Prostate gland (tissue), 2 donors: ENCODE data around the gene CADPS.

Experiments used
- POLR2A ChIP-seq: fragments of 450-650 bp; IDR thresholded peaks from one replicate; pipeline ENCODE4 v1.6.1; 2016; ENCODE audit warnings: antibody characterized with exemption, mild to moderate bottlenecking
- POLR2AphosphoS5 ChIP-seq: sonication (generic); formaldehyde crosslinking; IDR thresholded peaks from one replicate; pipeline ENCODE4 v1.6.1; 2017; ENCODE audit warnings: antibody characterized with exemption
- TF ChIP-seq, protein P1 (sequence below), 4 experiments: fragments of 200-600 bp in 2 of 4; fragments of 450-650 bp in 2 of 4; sonication (generic) in 2 of 4; IDR thresholded peaks; 1 replicate in 3 of 4; 2 replicates in 1 of 4; pipeline ENCODE4 v1.5.1; 2016 to 2019; ENCODE audit warnings: antibody characterized with exemption in 4 of 4, mild to moderate bottlenecking in 2 of 4, moderate library complexity in 2 of 4

- TF ChIP-seq, protein P1, sequence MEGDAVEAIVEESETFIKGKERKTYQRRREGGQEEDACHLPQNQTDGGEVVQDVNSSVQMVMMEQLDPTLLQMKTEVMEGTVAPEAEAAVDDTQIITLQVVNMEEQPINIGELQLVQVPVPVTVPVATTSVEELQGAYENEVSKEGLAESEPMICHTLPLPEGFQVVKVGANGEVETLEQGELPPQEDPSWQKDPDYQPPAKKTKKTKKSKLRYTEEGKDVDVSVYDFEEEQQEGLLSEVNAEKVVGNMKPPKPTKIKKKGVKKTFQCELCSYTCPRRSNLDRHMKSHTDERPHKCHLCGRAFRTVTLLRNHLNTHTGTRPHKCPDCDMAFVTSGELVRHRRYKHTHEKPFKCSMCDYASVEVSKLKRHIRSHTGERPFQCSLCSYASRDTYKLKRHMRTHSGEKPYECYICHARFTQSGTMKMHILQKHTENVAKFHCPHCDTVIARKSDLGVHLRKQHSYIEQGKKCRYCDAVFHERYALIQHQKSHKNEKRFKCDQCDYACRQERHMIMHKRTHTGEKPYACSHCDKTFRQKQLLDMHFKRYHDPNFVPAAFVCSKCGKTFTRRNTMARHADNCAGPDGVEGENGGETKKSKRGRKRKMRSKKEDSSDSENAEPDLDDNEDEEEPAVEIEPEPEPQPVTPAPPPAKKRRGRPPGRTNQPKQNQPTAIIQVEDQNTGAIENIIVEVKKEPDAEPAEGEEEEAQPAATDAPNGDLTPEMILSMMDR (IDR thresholded peaks at IDR 0.05) = no peak
- TF ChIP-seq POLR2A = no peak
- no peak for TF ChIP-seq POLR2AphosphoS5
Measured at GRCh38 chr3:62372621-62373041, 502.6 kb downstream of the CADPS start.
